H7 (cell line): Measurements from ENCODE around the gene ARTN. TPM values are rescaled to one million over a fixed set of nuclear protein-coding genes. Genes with fewer than 3 reads are reported as not detected.

Source experiments
- DNase-seq: peaks from one replicate; pipeline ENCODE4 v3.0.0; 2012
- H3K27me3 ChIP-seq: 2 replicates; pipeline ENCODE4 v1.6.0; 2011; ENCODE audit warnings: mild to moderate bottlenecking, low read length; ENCODE audit not compliant: control insufficient read depth, insufficient read depth
- H3K36me3 ChIP-seq: replicated peaks from 2 replicates; pipeline ENCODE4 v1.5.1; 2011; ENCODE audit warnings: low read length; ENCODE audit not compliant: control insufficient read depth, insufficient read depth
- H3K4me3 ChIP-seq: 2 replicates; pipeline ENCODE4 v1.5.1; 2011; ENCODE audit warnings: low read depth, mild to moderate bottlenecking, control low read depth, low read length, moderate library complexity; ENCODE audit not compliant: insufficient read depth
- total RNA-seq: library from RNA; depleted of rRNA; stranded (reverse); fragments of >200 nt; shearing (Covaris generic); gene quantifications from 2 replicates; pipeline ENCODE4 v1.2.3, GENCODE V29; 2014; rRNA removed

Gene ARTN
- total RNA-seq, 1 experiment from 2014 or later = 9.7 TPM

- no peak overlapping the region for H3K4me3 ChIP-seq
- H3K27me3 ChIP-seq = no peaks in the 10 kb centered on the region; the same call in 1 of the 2 replicates
- peak; percentile 50 for DNase-seq
- H3K36me3 ChIP-seq = peaks cover 8% of the 10 kb centered on the region
These were observed 53.1 kb downstream of the ARTN start for GRCh38 chr1:43986712-43987111.

Other genes starting within 250 kb of the ARTN start
- gene ST3GAL3, start 226.3 kb upstream of the ARTN start, total RNA-seq = 18.8 and 19.8 TPM in 2 replicates
- 29.2 and 34.2 TPM in 2 replicates for gene IPO13, start 13.1 kb downstream of the ARTN start, total RNA-seq
- gene DPH2, start 36.2 kb downstream of the ARTN start, total RNA-seq = 75.4 and 83.4 TPM in 2 replicates
- gene ATP6V0B, start 41.2 kb downstream of the ARTN start, total RNA-seq = 196 and 237 TPM in 2 replicates
- 207 and 217 TPM in 2 replicates for gene B4GALT2, start 45.4 kb downstream of the ARTN start, total RNA-seq
- 10.5 and 19.8 TPM in 2 replicates for gene CCDC24, start 57.8 kb downstream of the ARTN start, total RNA-seq
- gene SLC6A9, start 97.7 kb downstream of the ARTN start, total RNA-seq = 6.4 and 8.2 TPM in 2 replicates
- gene KLF17, start 185.0 kb downstream of the ARTN start, total RNA-seq = not detected in 2 replicates
- 0.03 TPM in 1 of 2 replicates, not detected in the other for gene KLF18, start 207.8 kb downstream of the ARTN start, total RNA-seq